ENCODE results near the gene CFAP100.

CFAP100 gene

GRCh38 chr3:126484148-126484547 lies 89.4 kb downstream of the CFAP100 start:
- DNase-seq = no peak

- DNase-seq = no peak
Observed at GRCh38 chr3:126484662-126485061, 90.0 kb downstream of the CFAP100 start.

DNA sequence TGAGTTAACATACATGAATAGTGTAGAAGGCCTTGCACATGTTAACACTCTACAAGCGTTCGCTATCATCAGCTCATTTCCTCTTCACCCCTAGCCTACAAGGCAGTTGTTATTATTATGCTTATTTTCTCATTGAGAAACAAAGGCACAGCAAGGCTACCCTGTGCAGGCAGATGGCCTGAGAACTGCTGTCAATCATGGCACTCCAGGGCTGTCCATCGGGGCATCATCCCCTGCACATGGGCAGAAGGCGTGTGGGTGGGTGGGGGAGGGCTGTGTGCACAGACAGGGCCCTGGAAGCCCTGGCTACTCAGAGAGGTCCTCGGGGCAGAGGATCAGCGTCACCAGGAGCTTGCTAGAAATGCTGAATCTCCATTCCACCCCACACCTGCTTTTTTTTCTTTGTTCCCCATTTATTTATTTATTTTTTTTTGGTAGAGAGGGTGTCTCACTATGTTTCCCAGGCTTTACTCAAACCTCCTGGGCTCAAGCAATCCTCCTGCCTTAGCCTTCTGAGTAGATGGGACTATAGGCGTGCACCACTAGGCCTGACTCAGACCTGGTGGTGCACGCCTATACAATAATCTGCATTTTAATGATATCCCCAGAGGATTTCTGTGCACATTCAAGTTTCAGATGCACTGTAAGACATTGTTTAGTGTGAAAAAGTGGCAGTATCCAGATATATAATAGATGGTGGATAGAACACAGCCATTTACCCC lies 90.6 kb downstream of the CFAP100 start:
- DNase-seq = no peak

GRCh38 chr3:126485956-126486355 lies 91.2 kb downstream of the CFAP100 start:
- DNase-seq = no peak
